OCI-M1 (cell line): ENCODE measurements around the gene RADIL.

Source experiments
- DNase-seq: peaks from one replicate; lab custom pipeline; 2025; lab: John Stamatoyannopoulos, UW

RADIL gene

GRCh38 chr7:4851459-4852422, 31.8 kb downstream of the RADIL start:
- no peak for DNase-seq

- no peak for DNase-seq
Observed at GRCh38 chr7:4850262-4850795, 33.2 kb downstream of the RADIL start.

- peak; percentile 11 for DNase-seq
Observed at GRCh38 chr7:4849390-4849789, 34.1 kb downstream of the RADIL start.

- DNase-seq: no peak
Observed at GRCh38 chr7:4845740-4846142, 37.8 kb downstream of the RADIL start.

- no peak for DNase-seq
Observed at GRCh38 chr7:4842319-4843064, 41.0 kb downstream of the RADIL start.

- no peak for DNase-seq
Observed at GRCh38 chr7:4841836-4842235, 41.7 kb downstream of the RADIL start.

- DNase-seq: no peak
Observed at GRCh38 chr7:4841007-4841784, 42.3 kb downstream of the RADIL start.

GRCh38 chr7:4840079-4840501, 43.4 kb downstream of the RADIL start:
- DNase-seq: no peak

GRCh38 chr7:4838626-4839334, 44.7 kb downstream of the RADIL start:
- DNase-seq: no peak

GRCh38 chr7:4837803-4838625, 45.5 kb downstream of the RADIL start:
- DNase-seq: no peak

- DNase-seq: no peak
Observed at GRCh38 chr7:4837041-4837802, 46.3 kb downstream of the RADIL start.

- DNase-seq: no peak
Observed at GRCh38 chr7:4836206-4836661, 47.3 kb downstream of the RADIL start.

GRCh38 chr7:4835398-4836205, 47.9 kb downstream of the RADIL start:
- DNase-seq: no peak

GRCh38 chr7:4834601-4835397, 48.7 kb downstream of the RADIL start:
- no peak for DNase-seq

- no peak for DNase-seq
Observed at GRCh38 chr7:4833691-4834600, 49.6 kb downstream of the RADIL start.

GRCh38 chr7:4833176-4833575, 50.3 kb downstream of the RADIL start:
- DNase-seq: no peak

- DNase-seq: no peak
Observed at GRCh38 chr7:4832711-4833110, 50.8 kb downstream of the RADIL start.
